Activated naive CD4-positive, alpha-beta T cell treated with anti-CD3 and anti-CD28 coated beads, Interleukin-2, amount 50 U/mL, for 16 hours (primary cell): ENCODE results near the gene RTN4.

Experiments
- DNase-seq: peaks from one replicate; pipeline ENCODE4 v3.0.0-alpha.2; 2020

Gene RTN4

GRCh38 chr2:54948120-54948519, 102.1 kb downstream of the RTN4 start:
- no peak for DNase-seq

DNA sequence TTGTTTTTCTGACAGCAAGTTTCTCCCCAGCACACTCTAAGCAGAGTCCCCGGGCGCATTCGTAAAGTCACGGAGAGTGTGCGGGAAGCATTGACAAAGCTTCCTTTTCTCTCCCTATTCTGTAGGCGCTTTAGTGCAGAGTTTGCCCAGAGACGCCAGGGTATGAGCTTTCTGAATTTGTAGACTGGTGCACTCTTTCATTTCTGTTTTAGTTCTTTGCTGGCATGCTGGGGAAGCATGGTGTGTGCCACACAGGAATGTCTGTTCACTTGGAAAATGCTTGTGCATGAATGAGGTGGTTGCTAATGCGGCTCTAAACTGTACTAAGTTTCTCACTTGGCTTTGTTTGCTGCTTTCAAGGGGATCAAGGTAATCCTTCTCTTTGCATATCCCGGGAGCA, 102.6 kb downstream of the RTN4 start:
- DNase-seq = no peak

- DNase-seq = no peak
Observed at GRCh38 chr2:54947136-54947535, 103.1 kb downstream of the RTN4 start.

GRCh38 chr2:54946220-54946805, 103.9 kb downstream of the RTN4 start:
- no peak for DNase-seq

DNA sequence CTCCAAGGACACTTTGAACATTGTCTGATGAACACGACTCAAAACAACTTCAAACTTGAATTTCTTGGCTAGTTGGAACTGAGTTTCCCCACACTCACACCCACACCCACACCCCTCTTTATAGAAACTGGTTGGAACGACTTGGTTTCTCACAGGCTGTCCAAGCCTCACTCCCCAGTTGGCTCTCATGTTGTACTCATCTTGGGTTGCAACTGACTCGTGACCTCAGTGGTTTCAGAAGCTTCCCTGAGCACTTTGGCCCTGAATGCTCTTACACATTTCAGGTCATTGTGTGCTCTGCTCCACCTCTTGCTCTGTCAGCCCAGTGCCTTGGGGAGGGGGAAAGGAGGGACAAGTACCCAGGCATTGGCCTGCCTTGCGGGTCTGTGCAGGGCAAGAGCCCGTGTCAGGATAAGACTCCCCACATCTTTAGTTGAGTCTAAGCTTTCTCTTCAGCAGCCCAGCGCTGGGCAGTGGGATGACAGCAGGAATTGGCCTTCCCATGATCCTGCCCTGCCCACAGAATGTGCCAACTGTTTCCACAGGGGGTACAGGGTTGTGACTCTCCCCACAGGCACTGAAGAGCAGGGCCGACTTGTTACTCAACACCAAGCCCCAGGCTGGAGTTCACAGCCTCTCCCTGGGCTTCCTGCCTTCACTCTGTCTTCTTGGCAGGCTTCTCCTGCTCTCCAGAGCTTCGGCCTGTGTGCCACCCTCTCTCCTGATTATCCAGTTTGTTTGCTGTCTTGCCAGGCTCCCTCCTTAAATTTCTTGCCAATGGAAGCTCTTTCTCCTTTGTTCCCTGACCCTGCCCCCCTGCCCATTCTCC, 104.6 kb downstream of the RTN4 start:
- DNase-seq = no peak

- no peak for DNase-seq
Observed at GRCh38 chr2:54944724-54945326, 105.4 kb downstream of the RTN4 start.

DNA sequence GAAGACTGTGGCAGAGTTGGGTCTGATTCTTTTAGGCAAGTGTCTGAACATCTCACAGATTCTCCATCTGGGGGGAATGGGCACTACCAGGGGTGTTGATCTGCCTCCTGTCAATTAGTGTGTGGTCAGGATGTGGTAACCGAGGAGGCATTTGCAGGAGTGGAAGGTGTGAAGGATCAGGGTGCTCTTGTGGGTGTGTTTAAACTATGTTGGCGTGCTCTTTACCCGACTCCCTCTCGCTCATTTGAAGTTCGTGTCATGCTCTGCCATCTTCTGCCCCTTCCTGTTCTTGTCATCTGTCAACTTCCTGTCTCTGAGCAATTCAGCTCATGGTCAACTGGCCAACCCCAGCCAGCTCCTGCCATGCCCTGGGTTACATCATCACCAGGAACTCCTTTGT, 107.9 kb downstream of the RTN4 start:
- DNase-seq = no peak

GRCh38 chr2:54941248-54941984, 108.8 kb downstream of the RTN4 start:
- DNase-seq = no peak

GRCh38 chr2:54940723-54941122, 109.5 kb downstream of the RTN4 start:
- DNase-seq = no peak

GRCh38 chr2:54939446-54940118, 110.7 kb downstream of the RTN4 start:
- DNase-seq = no peak

DNA sequence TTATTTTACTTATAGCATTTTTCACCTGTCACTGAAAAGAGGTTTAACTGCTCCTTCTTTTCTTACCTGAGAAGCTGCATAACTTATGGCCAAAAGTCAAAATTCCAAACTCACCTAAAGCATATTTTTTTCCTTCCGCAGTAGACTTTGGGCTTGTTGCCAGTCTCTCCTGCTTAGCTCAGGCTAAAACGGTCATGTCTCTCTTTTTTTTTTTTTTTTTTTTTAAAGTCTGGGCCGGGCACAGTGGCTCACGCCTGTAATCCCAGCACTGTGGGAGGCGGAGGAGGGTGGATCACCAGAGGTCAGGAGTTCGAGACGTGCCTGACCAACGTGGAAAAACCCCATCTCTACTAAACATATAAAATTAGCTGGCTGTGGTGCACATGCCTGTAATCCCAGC, 113.5 kb downstream of the RTN4 start:
- DNase-seq = no peak

DNA sequence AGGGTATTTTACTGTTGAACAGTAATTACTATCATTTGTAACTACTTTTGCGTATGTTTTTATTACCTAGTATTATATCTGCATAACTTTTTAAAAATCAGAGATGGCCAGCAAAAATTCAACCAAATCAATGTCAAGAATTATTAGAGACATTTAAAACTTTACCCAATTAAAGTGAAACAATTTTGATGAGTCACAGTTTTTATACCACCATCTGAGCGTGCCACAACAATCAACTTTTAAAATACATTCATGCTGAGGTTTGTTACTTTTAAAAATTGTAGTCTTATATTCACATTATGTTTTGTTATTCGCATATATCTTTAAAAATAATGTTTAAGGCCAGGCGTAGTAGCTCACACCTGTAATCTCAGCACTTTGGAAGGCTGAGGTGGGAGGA, 114.9 kb downstream of the RTN4 start:
- no peak for DNase-seq

- DNase-seq = no peak
Observed at GRCh38 chr2:54931473-54931872, 118.8 kb downstream of the RTN4 start.

DNA sequence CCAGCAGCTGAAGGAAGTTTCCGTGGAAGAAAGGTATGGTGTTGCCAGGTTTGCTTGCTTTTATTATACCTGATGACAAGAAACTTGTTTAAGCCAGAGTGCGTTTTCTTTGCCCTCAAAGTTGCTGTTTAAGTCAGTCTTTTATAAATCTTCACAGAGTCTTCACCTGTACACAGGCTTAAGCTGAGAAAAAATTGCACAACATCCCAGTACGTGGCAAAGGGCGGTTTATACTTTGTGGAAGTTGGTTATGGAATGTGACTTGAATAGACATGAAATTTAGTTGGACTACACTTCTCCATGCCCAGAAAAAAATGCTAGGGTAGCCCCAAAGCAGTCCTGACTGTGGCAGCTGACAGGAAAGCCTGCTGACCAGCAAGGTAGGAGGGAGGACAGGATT, 121.5 kb downstream of the RTN4 start:
- DNase-seq = no peak

DNA sequence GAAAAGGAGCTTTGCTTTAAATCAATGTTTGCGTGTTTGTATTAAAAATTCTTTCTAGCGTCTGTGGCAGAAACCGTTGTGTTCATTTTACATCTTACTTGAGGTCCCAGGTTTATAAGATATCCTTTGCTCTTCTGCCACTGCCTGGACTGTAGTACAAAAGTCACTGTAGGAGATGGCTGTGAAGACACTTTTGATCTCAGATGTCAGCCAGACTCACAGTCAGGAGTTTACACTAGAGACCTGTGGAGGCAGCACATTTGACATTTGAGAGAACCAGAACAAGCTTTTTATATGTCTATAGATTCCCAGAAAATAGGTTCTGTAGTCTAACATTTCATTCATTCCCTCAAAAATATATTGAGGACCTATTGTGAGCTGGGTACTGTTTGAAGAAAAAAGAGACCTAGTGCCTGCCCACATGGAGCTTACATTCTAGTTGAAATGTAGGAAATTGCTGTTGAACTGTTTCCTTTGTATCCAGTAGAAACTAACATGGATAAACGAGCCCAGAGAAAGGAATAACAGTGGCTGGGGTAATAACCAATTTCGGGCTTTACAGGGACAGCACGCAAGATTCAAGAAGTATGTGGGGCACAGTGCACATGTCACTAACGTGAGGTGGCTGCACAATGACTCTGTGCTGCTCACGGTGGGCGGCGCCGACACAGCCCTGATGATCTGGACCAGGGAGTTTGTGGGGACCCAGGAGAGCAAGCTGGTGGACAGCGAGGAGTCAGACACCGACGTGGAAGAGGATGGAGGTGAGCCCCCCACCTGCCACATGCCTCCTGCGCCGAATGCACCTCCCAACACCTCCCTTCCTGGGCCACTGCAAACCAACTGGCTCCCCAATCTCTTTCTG, 122.3 kb downstream of the RTN4 start:
- DNase-seq = no peak

- no peak for DNase-seq
Observed at GRCh38 chr2:54927085-54927750, 123.0 kb downstream of the RTN4 start.

DNA sequence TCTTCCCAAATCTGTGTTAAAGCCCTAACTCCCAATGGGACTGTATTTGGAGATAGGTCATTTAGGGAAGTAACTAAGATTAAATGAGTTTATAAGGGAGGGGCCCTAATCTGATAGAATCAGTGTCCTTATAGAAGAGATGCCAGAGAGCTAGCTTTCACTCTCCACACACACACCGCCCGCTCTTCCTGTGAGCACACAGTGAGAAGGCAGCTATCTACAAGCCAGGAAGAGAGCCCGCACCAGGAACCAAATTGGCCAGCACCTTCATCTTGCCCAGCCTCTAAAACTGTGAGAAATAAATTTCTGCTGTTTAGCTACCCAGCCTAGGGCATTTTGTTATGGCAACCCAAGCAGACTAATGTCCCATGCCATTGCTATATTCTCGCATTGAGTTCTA, 125.2 kb downstream of the RTN4 start:
- no peak for DNase-seq

DNA sequence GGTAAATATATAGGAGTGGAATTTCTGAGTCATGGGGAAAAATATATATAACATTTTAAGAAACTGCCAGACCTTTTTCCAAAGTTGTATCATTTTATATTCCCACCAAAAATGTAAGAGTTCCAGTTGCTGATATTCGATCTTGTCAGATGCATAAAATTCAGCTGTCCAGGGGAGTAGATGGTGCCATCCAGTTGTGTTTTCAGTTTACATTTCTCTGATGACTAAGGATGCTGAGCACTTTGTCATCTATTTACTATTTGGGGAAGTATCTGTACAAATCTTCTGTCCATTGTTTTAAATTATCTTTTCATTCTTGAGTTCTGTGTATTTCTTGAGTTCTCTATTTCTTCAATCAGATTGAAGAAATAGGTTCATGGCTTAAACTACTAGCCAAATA, 126.1 kb downstream of the RTN4 start:
- no peak for DNase-seq
